Fibroblast of skin of left biceps (primary cell): ENCODE results near the gene SHD.
A peak's percentile ranks its signal among the peaks of the same experiment; 100 is the strongest.
"Not testable (repeated sequence)": the region's sequence is repeated elsewhere in the genome, so short reads cannot be mapped to it uniquely, and the experiment has no call there.

Experiments used
- DNase-seq, 2 experiments: peaks; one replicate each; pipeline ENCODE4 v3.0.0-alpha.2; 2013; ENCODE audit warnings: low read depth in 2 of 2

Gene SHD

GRCh38 chr19:4327252-4327876 is 48.3 kb downstream of the SHD start:
- peak; percentile 7 to 9 for DNase-seq

- DNase-seq: no peak
Observed at GRCh38 chr19:4327877-4328242, 48.8 kb downstream of the SHD start.

- DNase-seq: peak; percentile 90 to 91
Observed at GRCh38 chr19:4328243-4328990, 49.4 kb downstream of the SHD start.

- DNase-seq: not testable (repeated sequence)
Observed at GRCh38 chr19:4328991-4329681, 50.1 kb downstream of the SHD start.

- no peak for DNase-seq
Observed at GRCh38 chr19:4329858-4330257, 50.8 kb downstream of the SHD start.

- no peak for DNase-seq
Observed at GRCh38 chr19:4334929-4335570, 56.0 kb downstream of the SHD start.

GRCh38 chr19:4337906-4338440 is 58.9 kb downstream of the SHD start:
- DNase-seq: no peak

GRCh38 chr19:4338441-4339355 is 59.6 kb downstream of the SHD start, which contains the start of gene STAP2:
STAP2 (minus strand) TSS chr19:4338827; CDS start chr19:4338753, 74 bp downstream.
- DNase-seq: no peak
